Ramos (cell line): Measurements from ENCODE around the gene CCDC169.

ENCODE experiments used
- in situ Hi-C: fragments of 300-500 bp; cut with MboI; formaldehyde crosslinking; loops from one replicate; pipeline ENCODE4 v1.14.3; 2022; ENCODE audit warnings: low sequenced_read_pairs; ENCODE audit not compliant: unreplicated experiment

Gene CCDC169

DNA sequence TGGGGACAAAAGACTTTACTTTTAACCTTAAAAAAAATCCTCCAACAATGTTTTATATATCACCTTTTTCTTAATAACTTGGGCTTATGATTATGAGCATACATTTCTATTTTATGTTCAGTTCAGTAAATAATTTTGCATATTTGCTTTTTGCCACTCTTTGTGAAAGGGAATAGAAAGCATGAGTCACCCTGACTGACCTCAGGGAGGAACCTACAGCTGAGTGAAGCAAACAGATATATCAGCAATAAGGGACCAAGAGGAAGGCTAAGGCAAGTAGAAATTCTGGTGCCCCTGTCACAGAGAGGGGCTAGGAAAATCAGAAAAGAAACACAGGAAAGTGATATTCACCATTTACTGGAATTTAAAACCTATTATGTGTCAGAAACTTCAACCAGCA lies 46.1 kb downstream of the CCDC169 start:
- in situ Hi-C loops = loop anchor here (25.0 kb wide), 1 partner anchor 264 kb away; no protein-coding TSS in a partner anchor

DNA sequence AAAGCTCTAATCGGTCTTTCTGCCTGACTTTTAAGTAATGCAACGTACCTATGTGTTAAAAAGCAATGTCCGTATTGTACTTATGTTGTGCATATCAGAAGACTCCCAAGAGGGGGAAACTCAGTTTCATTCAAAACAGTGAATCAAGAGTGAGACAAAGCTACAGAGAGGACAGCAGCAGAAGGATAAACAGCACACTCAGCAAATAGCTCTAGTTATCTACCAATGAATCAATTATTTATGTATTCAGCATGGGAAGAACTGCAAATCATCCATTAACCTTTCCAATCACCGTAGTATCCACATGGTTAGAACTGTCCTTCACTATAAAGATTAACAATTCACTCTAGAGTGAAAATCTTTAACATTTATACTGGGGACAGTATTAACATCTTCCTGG lies 46.6 kb downstream of the CCDC169 start:
- in situ Hi-C loops = loop anchor here (25.0 kb wide), 1 partner anchor 264 kb away; no protein-coding TSS in a partner anchor

DNA sequence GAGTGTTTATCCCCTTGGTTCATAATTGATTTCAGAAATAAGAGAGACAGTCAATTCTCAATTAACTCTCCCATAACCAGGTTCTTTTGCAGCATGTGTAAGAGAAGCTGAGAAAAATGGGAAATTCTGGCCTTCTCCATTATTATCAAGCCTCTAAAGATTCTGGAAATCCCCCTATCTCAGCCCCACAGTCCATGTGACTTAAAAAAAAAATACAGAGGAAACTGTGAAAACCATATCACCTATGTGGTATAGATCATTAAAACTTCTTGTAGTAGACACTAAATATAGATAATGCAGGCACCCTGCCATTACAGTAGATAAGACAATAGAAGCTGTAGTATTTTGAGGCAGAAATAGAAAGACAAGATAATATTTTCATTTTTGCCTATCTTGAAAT lies 48.9 kb downstream of the CCDC169 start:
- in situ Hi-C loops = no loop called here

DNA sequence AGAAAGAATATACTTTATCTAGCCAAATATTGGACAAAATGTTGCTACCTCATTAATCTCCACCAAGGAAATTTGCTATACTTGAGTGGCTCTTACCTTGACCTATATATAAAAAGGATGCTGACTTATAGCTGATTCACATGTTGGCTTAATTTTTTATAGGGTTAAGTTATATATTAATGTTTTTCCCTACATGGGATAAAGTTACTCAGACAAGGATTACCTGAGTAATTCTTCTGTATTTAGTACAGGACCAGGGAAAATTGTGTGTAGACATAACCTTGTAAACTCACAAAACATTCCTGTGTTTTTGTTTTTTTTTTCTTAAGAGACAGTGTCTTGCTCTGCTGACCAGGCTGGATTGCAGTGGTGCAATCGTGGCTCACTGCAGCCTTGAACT lies 52.6 kb downstream of the CCDC169 start:
- in situ Hi-C loops = no loop called here

DNA sequence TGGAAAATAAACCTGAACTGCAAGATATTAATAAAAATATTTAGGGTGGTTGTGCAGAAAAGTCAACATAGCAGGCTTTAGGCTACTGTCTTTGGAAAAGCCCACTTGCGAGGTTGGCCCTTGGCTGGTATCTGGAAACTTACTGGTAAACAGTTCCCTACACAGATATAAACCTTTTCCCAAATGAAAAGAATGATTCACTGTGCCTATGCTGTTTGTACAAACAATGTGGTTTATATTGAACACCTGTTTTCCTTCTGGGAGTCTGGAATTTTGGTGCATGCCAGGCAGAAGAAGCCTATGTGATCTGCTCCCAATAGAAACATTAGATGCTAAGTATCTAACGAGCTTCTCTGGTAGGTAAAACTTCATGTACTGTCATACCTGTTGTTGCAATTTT lies 53.5 kb downstream of the CCDC169 start:
- in situ Hi-C loops = no loop called here

DNA sequence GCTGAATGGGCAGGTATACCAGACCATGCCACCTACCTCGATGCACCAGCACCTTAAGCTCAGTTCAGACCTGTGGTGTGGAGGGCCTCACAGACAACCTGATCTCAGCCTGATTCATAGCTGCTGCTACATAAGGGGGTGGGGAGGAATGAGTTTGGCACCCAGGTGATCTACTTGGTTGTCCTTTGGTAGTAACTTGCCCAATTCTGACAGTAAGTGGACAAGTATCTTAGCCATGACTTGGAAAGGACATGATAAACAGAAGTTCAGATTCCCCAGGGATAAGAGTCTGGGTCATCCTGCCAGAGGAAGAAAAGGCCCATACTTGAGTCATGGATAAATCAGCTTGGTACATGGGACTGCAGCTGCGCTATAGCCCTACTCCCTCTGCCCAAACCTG lies 54.9 kb downstream of the CCDC169 start:
- in situ Hi-C loops = no loop called here

DNA sequence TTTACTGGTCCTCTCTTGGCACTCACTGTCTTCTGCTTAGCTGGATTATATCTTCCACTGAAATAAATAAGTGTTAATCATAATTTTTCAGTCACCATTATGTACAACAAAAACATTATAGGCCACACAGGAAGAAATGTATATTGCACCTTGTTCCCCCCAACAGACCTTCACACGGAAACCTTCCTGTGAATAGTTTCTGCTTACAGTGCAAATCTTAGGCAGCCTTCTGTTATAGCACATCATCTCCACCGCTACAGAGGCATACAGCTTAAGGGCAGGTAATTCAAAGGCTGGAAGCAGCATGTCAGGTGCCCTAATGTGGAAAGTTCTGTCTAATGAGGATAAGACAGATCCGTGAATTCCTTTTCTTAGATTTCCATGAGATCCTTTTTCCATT lies 66.4 kb downstream of the CCDC169 start:
- in situ Hi-C loops = no loop called here

DNA sequence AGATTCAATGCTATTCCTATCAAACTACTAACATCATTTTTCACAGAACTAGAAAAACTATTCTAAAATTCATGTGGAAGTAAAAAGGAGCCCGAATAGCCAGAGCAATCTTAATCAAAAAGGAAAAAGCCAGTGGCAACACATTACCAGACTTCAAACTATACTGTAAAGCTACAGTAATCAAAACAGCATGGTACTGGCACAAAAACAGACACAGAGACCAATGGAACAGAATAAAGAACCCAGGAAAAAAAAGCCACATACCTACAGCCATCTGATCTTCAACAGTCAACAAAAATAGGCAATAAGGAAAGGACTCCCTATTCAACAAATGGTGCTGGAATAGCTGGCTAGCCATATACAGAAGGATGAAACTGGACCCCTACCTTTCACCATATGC lies 72.9 kb downstream of the CCDC169 start:
- in situ Hi-C loops = no loop called here

DNA sequence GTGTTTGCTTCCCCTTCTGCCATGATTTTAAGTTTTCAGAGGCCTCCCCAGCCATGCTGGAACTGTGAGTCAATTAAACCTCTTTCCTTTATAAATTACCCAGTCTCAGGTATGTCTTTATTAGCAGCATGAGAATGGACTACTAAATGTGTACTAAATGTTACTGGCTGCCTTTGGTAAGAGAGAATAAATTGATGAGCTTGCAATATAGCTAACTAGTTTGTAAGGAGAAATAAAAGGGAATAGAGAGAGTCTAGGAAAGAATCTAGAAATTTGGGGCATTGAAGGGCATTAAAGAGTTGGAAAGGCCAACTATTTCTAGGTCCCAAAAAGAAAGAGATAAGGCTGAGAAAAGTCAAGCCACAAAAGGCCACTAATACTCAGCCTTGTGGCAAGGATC lies 77.7 kb downstream of the CCDC169 start:
- in situ Hi-C loops = no loop called here

DNA sequence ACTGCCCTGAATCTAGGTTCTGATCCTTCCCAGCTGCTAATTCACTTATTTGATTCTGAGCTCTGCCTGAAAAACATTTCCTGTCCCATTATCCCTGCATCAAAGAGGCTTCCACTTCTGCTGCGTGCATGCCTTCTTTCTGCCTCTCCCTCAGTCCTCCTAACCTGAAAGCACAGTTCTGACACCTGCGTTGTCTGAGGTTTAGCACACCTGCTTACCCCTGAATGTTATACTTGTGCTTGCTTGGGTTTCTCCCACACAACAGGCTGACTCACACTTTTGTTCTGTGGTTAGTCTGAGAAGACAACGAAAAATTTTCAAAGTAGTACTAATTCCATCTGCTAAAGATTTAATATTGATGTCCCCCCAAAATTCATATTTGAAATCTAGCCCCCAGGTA lies 80.2 kb downstream of the CCDC169 start:
- in situ Hi-C loops = no loop called here

DNA sequence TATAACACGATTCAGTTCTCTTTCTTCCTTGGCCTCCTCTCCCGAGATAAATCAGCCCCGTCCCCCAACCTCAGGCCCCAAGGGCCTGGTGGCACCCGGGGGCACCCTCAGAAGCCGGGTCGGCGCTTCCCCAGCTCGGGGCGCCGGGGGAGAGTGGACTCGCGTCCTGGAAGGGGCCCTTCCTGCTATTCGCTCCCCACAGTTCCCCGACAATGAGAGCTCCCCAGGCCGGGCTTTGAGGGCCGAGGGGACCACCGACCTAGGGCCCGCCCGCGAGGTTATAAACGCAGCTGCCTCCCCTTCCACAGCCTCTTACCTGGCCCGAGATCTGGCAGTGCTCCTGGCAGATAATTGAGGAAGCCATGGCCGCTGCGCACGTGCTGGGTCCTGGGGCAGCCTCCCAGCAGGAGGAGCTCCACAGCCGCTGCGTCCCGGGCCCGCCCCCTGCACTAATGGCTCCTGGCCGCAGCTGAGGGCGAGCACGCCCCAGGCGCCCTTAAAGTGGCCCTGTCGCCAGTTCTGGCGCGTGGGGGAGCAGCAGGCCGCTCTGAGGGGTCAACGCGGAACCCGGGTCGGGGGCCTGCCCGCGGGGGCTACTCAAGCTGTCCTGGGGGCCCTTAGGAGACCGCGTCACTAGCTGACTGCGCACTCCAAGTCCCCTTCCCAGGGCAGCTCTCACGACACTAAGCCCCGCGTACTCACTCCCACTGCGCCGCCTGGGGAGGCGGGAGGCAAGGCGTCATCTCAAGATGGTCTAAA lies 83.3 kb downstream of the CCDC169 start, which contains the start of gene SOHLH2:
Gene SOHLH2, minus strand, starts transcription at position 394 of the 759 bp plus-strand sequence. Its CDS starts 30 bp downstream, at position 364.
- in situ Hi-C loops = no loop called here

DNA sequence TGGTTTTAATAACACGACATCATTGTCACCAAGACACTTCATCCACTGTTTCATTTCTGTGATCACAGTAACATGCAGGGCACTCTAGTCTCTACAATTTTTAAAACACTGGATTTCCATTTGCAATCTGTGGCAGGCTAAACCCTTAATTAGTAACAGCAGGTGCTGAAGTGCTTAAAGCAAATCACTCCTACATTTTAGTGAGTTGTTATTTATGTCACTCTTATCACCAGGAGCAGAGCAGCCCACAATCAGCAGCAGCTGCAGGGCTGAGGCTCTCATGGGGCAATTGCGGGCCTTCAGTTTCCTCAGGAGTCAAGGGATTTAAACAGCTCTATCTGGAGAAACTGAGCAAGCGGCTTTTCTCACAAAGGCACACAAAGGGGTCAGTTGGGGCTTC lies 84.8 kb downstream of the CCDC169 start:
- in situ Hi-C loops = no loop called here

DNA sequence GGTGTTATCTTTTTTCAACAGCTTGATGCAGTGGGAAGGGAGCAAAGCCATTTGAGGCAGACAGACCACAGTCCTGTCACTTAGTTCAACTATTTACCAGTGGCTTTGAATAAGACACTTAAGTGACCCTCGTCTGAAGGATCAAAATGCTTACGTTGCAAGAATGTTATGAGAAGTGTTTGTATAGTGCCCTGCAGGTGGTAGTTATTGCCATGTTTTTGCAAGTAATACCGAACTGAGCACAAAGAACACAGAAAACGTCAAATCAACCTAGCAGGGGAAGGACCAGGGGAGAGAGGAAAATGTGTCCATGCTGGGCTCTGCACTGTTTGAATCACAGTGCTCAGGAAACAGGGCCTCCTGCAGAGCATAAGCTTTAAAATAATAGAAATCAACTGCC lies 86.0 kb downstream of the CCDC169 start:
- in situ Hi-C loops = no loop called here

DNA sequence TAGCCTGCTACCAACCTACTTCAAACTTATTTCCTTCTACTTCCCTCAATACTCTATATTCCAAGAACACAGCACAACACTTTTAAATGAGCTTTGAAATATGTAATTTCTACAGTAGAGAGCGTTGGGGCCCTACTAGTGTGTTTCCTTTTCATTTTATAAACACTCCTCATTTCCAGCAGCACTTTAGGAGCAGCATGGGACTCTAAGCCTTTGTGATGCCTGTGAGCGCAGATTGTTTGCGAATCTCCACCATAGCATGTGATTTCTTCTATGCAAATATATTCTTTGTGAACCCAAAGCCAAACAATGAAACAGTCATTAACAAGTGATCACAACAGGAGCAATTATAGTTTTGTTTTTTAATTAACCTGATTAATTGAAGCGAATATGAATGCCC lies 86.9 kb downstream of the CCDC169 start:
- in situ Hi-C loops = no loop called here

DNA sequence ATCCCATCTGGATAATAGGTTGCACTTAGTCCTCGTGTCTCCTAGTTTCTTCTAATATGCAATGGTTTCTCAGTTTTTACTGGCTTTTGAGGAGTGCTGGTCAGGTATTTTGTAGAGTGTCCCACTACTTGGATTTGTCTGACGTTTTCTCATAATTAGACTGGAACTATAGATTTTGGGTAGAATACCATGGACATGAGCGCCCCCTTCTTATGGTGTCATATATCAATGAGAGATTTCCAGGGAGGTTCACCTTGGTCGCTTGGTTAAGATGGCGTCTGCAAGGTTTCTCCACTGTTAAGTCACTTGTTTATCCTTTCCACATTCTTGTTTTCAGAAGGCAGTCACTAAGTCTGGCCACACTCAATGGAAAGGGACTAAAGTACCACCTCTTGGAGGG lies 89.9 kb downstream of the CCDC169 start:
- in situ Hi-C loops = no loop called here

DNA sequence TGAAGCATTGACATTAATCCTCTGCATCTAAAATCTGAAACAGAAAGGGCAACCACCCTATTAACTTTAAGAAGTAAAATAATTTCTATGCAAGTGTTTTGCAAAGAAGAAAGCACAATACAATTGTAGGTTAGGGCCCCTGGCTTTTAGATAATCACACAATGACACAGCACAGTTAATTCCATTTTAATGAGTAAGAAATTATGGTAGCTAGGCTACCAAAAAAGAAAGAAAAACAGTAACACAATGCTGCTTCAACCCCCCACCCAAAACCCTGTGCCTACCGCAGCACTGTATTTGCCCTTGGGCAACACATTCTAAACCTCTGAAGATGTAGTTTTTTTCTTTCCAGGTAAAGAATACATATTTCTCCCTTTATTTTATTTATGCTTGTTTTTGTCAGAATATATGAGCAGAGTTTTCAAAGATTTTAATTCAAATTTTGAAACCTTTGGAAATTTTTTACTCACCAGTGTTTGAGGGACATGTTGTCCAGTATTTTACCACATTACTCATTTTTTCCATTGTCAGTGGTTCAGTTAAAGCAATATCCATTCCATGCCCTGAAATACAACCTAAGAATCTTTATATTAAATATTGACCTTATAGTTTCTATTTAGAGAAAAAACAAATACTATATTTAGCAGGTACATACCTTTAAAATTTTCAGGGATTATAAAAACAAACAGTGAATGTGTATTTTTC lies 104.3 kb downstream of the CCDC169 start:
- in situ Hi-C loops = no loop called here

DNA sequence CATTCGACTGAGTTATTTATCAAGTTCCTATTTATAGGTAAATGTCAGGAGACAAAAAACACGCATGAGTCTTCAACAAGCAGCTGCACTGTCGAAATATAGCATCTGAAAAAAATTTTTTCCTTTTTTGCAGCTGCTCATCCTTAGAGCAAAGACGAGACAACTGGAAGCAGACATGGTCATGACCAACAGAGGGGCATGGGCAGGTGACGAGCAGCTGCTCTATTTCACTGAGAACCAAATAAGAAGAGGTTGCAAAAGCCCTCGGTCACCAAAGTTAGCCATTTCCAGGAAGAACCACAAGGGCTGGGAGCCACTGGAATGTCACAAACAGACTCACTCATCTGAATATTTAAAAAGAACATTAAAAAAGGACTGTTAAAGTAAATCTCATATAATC lies 105.4 kb downstream of the CCDC169 start:
- in situ Hi-C loops = no loop called here

DNA sequence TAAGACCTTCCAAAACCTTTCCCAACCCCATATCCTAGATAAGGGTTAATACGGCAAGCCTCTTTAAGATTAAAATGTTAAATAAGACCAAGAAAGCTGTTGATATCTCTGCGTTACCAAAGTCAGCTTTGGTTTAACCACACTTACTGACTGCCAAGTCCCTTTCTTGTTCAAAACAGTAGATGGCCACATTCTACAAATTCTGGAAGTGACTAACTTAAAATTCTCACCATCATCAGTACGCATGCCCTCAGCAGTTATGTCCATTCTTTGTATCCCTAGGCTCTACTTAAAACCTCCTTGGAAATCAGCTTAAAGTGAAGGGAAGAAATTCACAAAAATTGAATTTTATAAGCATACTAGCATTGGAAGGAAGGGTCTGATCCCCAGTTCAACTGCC lies 106.8 kb downstream of the CCDC169 start:
- in situ Hi-C loops = no loop called here

DNA sequence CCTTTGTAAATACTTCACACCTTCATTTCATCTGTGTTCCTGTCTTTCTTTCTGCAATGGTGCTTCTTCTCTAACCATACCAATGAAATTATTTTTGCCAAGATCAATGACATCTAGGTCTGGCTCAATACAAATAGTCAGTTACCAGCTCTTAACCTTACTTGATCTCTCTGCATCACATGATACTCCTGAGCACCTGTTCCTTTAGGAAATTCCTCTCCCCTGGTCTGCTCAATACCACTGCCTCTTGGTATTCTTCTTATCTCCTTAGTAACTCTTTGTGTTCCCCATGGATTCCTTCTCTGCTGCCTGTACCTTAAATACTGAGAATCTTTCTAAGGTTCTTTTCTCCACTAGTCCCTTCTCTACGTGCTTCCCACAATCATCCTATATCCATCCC lies 109.2 kb downstream of the CCDC169 start:
- in situ Hi-C loops = no loop called here

DNA sequence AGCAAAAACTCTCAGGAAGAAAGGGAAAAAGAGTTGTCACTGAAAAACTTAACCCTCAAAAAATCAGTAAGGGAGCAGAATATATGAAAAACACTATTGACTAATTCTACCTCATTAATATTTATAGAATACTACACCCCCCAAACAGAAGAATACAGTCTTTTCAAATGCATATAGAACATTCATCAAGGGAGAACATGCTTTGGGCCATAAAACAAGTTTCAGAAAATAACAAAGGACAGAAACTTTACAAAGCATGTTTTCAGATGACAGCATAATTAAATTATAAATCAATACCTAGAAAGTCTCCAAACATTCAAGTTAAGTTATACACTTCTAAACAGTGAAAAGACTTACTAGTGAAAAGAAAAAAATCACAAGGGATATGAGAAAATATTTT lies 113.7 kb downstream of the CCDC169 start:
- in situ Hi-C loops = no loop called here
